H1 (cell line): ENCODE results near the gene STK11IP. TPM values are rescaled to one million over a fixed set of nuclear protein-coding genes. Genes with fewer than 3 reads are reported as not detected.

Experiments
- CTCF ChIA-PET: fragments of 300-600 bp; sonication (Branson Sonifier 250); formaldehyde crosslinking; loops from one replicate; lab custom pipeline; 2021; ENCODE audit not compliant: partially characterized antibody; lab: Charles Lee
- POLR2A ChIA-PET: fragments of 300-600 bp; sonication (Branson Sonifier 250); formaldehyde crosslinking; loops from one replicate; lab custom pipeline; 2021; ENCODE audit warnings: inconsistent platforms; ENCODE audit not compliant: partially characterized antibody; lab: Charles Lee
- DNase-seq, 2 experiments: peaks; one replicate each; pipeline versions ENCODE4 v3.0.0 to v3.0.0-alpha.2; 2010 to 2022; ENCODE audit warnings: low spot score in 2 of 2, low read depth in 1 of 2, mixed read lengths in 1 of 2
- FAIRE-seq: peaks from 2 replicates; lab custom pipeline; 2011; peaks lifted over from hg19 to GRCh38; lab: Jason Lieb, UNC
- H2AFZ ChIP-seq: 2 replicates; pipeline ENCODE4 v1.8.1; 2012; ENCODE audit warnings: low read length, inconsistent platforms
- H2AK5ac ChIP-seq: 2 replicates; pipeline ENCODE4 v1.6.1; 2013; ENCODE audit warnings: low read depth, low read length
- H2BK120ac ChIP-seq: replicated peaks from 2 replicates; pipeline ENCODE3; 2013; ENCODE audit warnings: low read depth, low read length, inconsistent platforms
- H2BK12ac ChIP-seq: 2 replicates; pipeline ENCODE4 v1.6.1; 2013; ENCODE audit warnings: low read depth, low read length
- H2BK15ac ChIP-seq: 2 replicates; pipeline ENCODE4 v1.6.1; 2013; ENCODE audit warnings: low read length
- H2BK20ac ChIP-seq: 2 replicates; pipeline ENCODE4 v1.6.1; 2013; ENCODE audit warnings: low read length
- H2BK5ac ChIP-seq: 2 replicates; pipeline ENCODE4 v1.6.1; 2013; ENCODE audit warnings: low read depth, low read length
- H3K14ac ChIP-seq: 2 replicates; pipeline ENCODE4 v1.6.1; 2013; ENCODE audit warnings: inconsistent platforms; ENCODE audit not compliant: insufficient read length
- H3K18ac ChIP-seq: 2 replicates; pipeline ENCODE4 v1.6.1; 2013; ENCODE audit warnings: low read length; ENCODE audit errors: extremely low read depth
- H3K23ac ChIP-seq: 2 replicates; pipeline ENCODE4 v1.6.1; 2013; ENCODE audit warnings: inconsistent platforms; ENCODE audit not compliant: insufficient read length
- H3K23me2 ChIP-seq: 2 replicates; pipeline ENCODE4 v1.6.1; 2013; ENCODE audit warnings: low read depth, low read length
- H3K27ac ChIP-seq: 2 replicates; pipeline ENCODE4 v1.6.1; 2011; ENCODE audit warnings: low read depth, low read length, inconsistent platforms
- H3K27me3 ChIP-seq, 4 experiments: replicated peaks in 1 of 4; 1 replicate in 1 of 4; 2 replicates in 3 of 4; pipeline versions ENCODE4 v1.6.1 to v1.8.1; 2011 to 2013; ENCODE audit warnings: low read length in 3 of 4, mild to moderate bottlenecking in 3 of 4, inconsistent platforms in 2 of 4, mixed read lengths in 2 of 4, moderate library complexity in 1 of 4; ENCODE audit not compliant: control insufficient read depth in 3 of 4, insufficient read depth in 3 of 4; ENCODE audit errors: extremely low read depth in 1 of 4
- H3K36me3 ChIP-seq, 4 experiments: 2 replicates each; pipeline versions ENCODE4 v1.6.1 to v1.8.1; 2011 to 2013; ENCODE audit warnings: mild to moderate bottlenecking in 4 of 4, low read length in 3 of 4, moderate library complexity in 2 of 4, control low read depth in 1 of 4, inconsistent platforms in 1 of 4; ENCODE audit not compliant: insufficient read depth in 4 of 4, control insufficient read depth in 2 of 4
- H3K4ac ChIP-seq: replicated peaks from 2 replicates; pipeline ENCODE3; 2013; ENCODE audit warnings: low read length, low read depth, mixed read lengths, inconsistent platforms; ENCODE audit not compliant: insufficient read length
- H3K4me1 ChIP-seq, 4 experiments: replicated peaks in 1 of 4; 1 replicate in 1 of 4; 2 replicates in 3 of 4; pipeline versions ENCODE4 v1.6.1 to v1.8.1; 2011 to 2013; ENCODE audit warnings: low read length in 3 of 4, inconsistent platforms in 2 of 4, mixed read lengths in 1 of 4; ENCODE audit not compliant: insufficient read depth in 4 of 4, control insufficient read depth in 3 of 4
- H3K4me2 ChIP-seq, 2 experiments: 2 replicates each; pipeline versions ENCODE4 v1.6.1 to v1.8.1; 2011 to 2013; ENCODE audit warnings: low read depth in 2 of 2, low read length in 2 of 2, control low read depth in 1 of 2, inconsistent platforms in 1 of 2, mild to moderate bottlenecking in 1 of 2; ENCODE audit not compliant: insufficient read depth in 1 of 2
- H3K4me3 ChIP-seq, 4 experiments: fragments of 200-600, 300-600 bp in 1 of 4; sonication (generic), shearing (Covaris generic), sonication (Bioruptor Twin) in 1 of 4; 2 replicates each; pipeline versions ENCODE4 v1.5.1 to v1.8.1; 2011 to 2016; ENCODE audit warnings: low read length in 4 of 4, low read depth in 3 of 4, control low read depth in 2 of 4, inconsistent platforms in 2 of 4, mild to moderate bottlenecking in 2 of 4, mixed read lengths in 1 of 4, moderate library complexity in 1 of 4; ENCODE audit not compliant: insufficient read depth in 2 of 4; ENCODE audit errors: extremely low read depth in 1 of 4
- H3K56ac ChIP-seq: replicated peaks from 2 replicates; pipeline ENCODE3; 2013; ENCODE audit warnings: low read depth, mild to moderate bottlenecking, mixed read lengths, low read length, inconsistent platforms; ENCODE audit not compliant: insufficient read length
- H3K79me1 ChIP-seq: 2 replicates; pipeline ENCODE4 v1.6.1; 2013; ENCODE audit warnings: low read depth, low read length, control low read depth
- H3K79me2 ChIP-seq, 2 experiments: 2 replicates each; pipeline versions ENCODE4 v1.6.1 to v1.8.1; 2012 to 2013; ENCODE audit warnings: low read length in 2 of 2, mild to moderate bottlenecking in 2 of 2, inconsistent platforms in 1 of 2; ENCODE audit not compliant: insufficient read depth in 2 of 2, control insufficient read depth in 1 of 2
- H3K9ac ChIP-seq, 4 experiments: replicated peaks in 1 of 4; 1 replicate in 1 of 4; 2 replicates in 3 of 4; pipeline versions ENCODE4 v1.6.1 to v1.8.1; 2011 to 2013; ENCODE audit warnings: low read depth in 3 of 4, low read length in 3 of 4, control low read depth in 2 of 4, mild to moderate bottlenecking in 2 of 4, moderate library complexity in 2 of 4, inconsistent platforms in 1 of 4; ENCODE audit errors: extremely low read depth in 1 of 4
- H3K9me3 ChIP-seq, 2 experiments: 2 replicates each; pipeline versions ENCODE4 v1.6.1 to v1.8.1; 2012 to 2013; ENCODE audit warnings: mild to moderate bottlenecking in 2 of 2, moderate library complexity in 2 of 2, control low read depth in 1 of 2, inconsistent platforms in 1 of 2, low read depth in 1 of 2, low read length in 1 of 2, mixed read lengths in 1 of 2; ENCODE audit not compliant: insufficient read depth in 2 of 2
- H4K20me1 ChIP-seq, 2 experiments: replicated peaks in 1 of 2; 2 replicates each; pipeline versions ENCODE3 to v1.8.1; 2011 to 2013; ENCODE audit warnings: inconsistent platforms in 2 of 2, low read length in 2 of 2, mild to moderate bottlenecking in 1 of 2; ENCODE audit not compliant: insufficient read depth in 2 of 2, control insufficient read depth in 1 of 2
- H4K5ac ChIP-seq: 2 replicates; pipeline ENCODE4 v1.6.1; 2013; ENCODE audit warnings: low read length, low read depth, mixed read lengths, inconsistent platforms; ENCODE audit not compliant: insufficient read length
- H4K8ac ChIP-seq: 2 replicates; pipeline ENCODE4 v1.8.0; 2013; ENCODE audit warnings: mild to moderate bottlenecking, moderate library complexity, low read length, inconsistent platforms; ENCODE audit not compliant: insufficient read depth; ENCODE audit errors: extremely low read depth
- H4K91ac ChIP-seq: replicated peaks from 2 replicates; pipeline ENCODE3; 2013; ENCODE audit warnings: low read length, mixed read lengths, inconsistent platforms; ENCODE audit not compliant: insufficient read length
- BACH1 ChIP-seq: IDR thresholded peaks from 2 replicates; pipeline ENCODE4 v1.6.1; 2012; ENCODE audit warnings: low read length, improper control_type of control experiment
- CBX5 ChIP-seq: fragments of 300-800, 300-1000 bp; sonication (generic); IDR thresholded peaks from 2 replicates; pipeline ENCODE4 v1.7.1; 2016; ENCODE audit warnings: antibody characterized with exemption, low read length, low read depth
- CREB1 ChIP-seq: IDR thresholded peaks from 2 replicates; pipeline ENCODE4 v1.6.1; 2012; ENCODE audit warnings: inconsistent platforms
- CTCF ChIP-seq, 3 experiments: IDR thresholded peaks; 1 replicate in 2 of 3; 2 replicates in 1 of 3; pipeline versions ENCODE4 v1.5.1 to v1.6.1; 2011; ENCODE audit warnings: low read length in 3 of 3, mild to moderate bottlenecking in 3 of 3, inconsistent platforms in 2 of 3, low read depth in 1 of 3, moderate library complexity in 1 of 3; ENCODE audit not compliant: insufficient read depth in 1 of 3; ENCODE audit errors: control extremely low read depth in 1 of 3
- GABPA ChIP-seq: IDR thresholded peaks from 2 replicates; pipeline ENCODE4 v1.6.1; 2011; ENCODE audit warnings: mild to moderate bottlenecking, low read length, moderate library complexity, borderline replicate concordance; ENCODE audit not compliant: insufficient read depth
- HDAC2 ChIP-seq, 2 experiments: fragments of 300-600 bp in 1 of 2; sonication (generic) in 1 of 2; IDR thresholded peaks; 2 replicates each; pipeline ENCODE4 v1.6.1; 2011 to 2012; ENCODE audit warnings: low read depth in 2 of 2, low read length in 2 of 2, mild to moderate bottlenecking in 2 of 2, moderate library complexity in 2 of 2, borderline replicate concordance in 1 of 2, inconsistent platforms in 1 of 2
- HDAC6 ChIP-seq: IDR thresholded peaks from one replicate; pipeline ENCODE4 v1.7.1; 2012; ENCODE audit warnings: low read depth, mild to moderate bottlenecking, inconsistent platforms, low read length, moderate library complexity
- KDM4A ChIP-seq: IDR thresholded peaks from one replicate; pipeline ENCODE4 v1.7.1; 2012; ENCODE audit warnings: low read depth, mild to moderate bottlenecking, moderate library complexity, low read length, inconsistent platforms; ENCODE audit not compliant: severe bottlenecking
- SIRT6 ChIP-seq: IDR thresholded peaks from one replicate; pipeline ENCODE4 v1.7.1; 2012; ENCODE audit warnings: low read length, inconsistent platforms
- SRF ChIP-seq: IDR thresholded peaks from 2 replicates; pipeline ENCODE4 v1.6.1; 2011; ENCODE audit warnings: mild to moderate bottlenecking, low read depth, low read length, moderate library complexity
- WGBS, 2 experiments: shearing (Covaris generic) in 1 of 2; methylation state at CpG; one replicate each; pipeline versions ENCODE4 v1.1.6 to v1.1.7; 2013 to 2015; ENCODE audit warnings: low lambda C conversion rate in 2 of 2, mixed read lengths in 2 of 2, inconsistent platforms in 1 of 2, low coverage in 1 of 2, missing lambda C conversion rate in 1 of 2; ENCODE audit not compliant: insufficient replicate concordance in 2 of 2, insufficient coverage in 1 of 2, insufficient read length in 1 of 2; ENCODE audit errors: extremely low coverage in 1 of 2, missing lambda C conversion rate in 1 of 2; 5-methylcytosine and 5-hydroxymethylcytosine counted together
- polyA plus RNA-seq, 7 experiments: library from polyadenylated mRNA; depleted of rRNA in 3 of 7; stranded (reverse) in 5 of 7; unstranded in 2 of 7; fragments of >200 nt in 5 of 7; fragments of 200-250 nt in 2 of 7; gene quantifications; 1 replicate in 5 of 7; 2 replicates in 1 of 7; 4 replicates in 1 of 7; pipeline versions ENCODE4 v1.2.1 to v1.2.3, GENCODE V29; 2011 to 2013; ENCODE audit warnings: missing spikeins in 2 of 7, mixed read lengths in 2 of 7
- total RNA-seq: library from RNA; stranded (reverse); fragmentation: NEBNext Ultra II Directional; extraction: Animal tissue kit (Norgen Biotek cat#: 25700); gene quantifications from 2 replicates; pipeline ENCODE4 v1.2.1, GENCODE V29; 2021

STK11IP gene
- total and polyA plus RNA-seq, 2 of the 8 experiments (the other 6 are each of a cell fraction or from before 2014, with no cell fraction given) = 18.5 to 29.6 TPM

DNA sequence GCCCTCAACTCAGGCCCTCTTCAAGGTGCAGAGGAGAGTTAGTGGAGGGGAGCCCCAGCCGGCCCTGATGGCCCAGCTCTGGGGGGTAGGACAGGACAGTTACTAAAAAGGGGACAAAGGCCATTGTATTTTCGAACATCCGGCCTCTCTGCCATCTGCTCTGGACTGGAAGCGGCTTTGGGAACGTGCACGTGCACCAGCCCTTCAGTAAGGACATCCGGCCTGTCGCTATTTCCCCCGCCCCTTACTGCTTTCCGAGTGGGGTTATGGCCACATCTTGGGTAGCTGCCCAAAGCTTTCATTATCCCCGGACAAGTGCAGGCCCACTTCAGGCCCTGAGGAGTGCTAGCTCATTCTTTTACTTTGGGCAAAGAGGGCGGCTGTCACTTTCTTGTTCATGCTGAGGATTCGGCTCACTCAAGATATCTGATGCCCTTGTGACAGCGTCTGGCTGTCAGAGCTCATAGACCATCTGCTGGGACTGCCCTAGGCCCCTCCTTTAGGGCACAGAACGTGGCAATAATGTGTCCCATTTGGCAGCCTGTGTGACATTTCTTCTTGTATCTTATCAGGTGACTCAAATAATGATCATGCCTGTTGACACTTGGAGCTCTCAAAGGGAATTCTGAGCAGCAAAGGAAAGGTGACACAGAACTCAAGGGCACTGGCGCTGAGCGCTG is 47.3 kb downstream of the STK11IP start:
- Histone ChIP-seq H2AK5ac (no peak overlapping the region), H3K23me2 (no peaks in the 10 kb centered on the region), H3K79me2 (no peaks in the 10 kb centered on the region), H4K20me1 (no peaks in the 10 kb centered on the region), H3K79me1 (no peaks in the 10 kb centered on the region), H4K91ac (no peak overlapping the region), H4K8ac (no peak overlapping the region), H2BK20ac (no peak overlapping the region), H2BK12ac (peak overlapping the region; percentile 55; the same call in 1 of the 2 replicates), H3K14ac (no peak overlapping the region), H2BK15ac (no peak overlapping the region), H3K27ac (no peak overlapping the region), H3K4me1 (peaks cover 0 to 6% (median 2%) of the 10 kb centered on the region in 4 experiments; a peak in 5 of 7 replicates), H2AFZ (no peak overlapping the region), H3K27me3 (peaks cover 0 to 6% (median 3%) of the 10 kb centered on the region in 4 experiments; a peak in 5 of 7 replicates), H4K5ac (no peak overlapping the region), H3K18ac (no peak overlapping the region), H3K4ac (peak overlapping the region; percentile 46), H2BK120ac (no peak overlapping the region), H3K36me3 (no peaks in the 10 kb centered on the region), H3K4me3 (no peak overlapping the region), H3K4me2 (no peak overlapping the region), H3K23ac (no peak overlapping the region), H3K9me3 (no peaks in the 10 kb centered on the region), H3K56ac (no peak overlapping the region), H2BK5ac (no peak overlapping the region), H3K9ac (no peak overlapping the region)
- WGBS, 2 experiments = 93% methylated on average over 17 of the region's 17 CpGs; no CpG with 5 or more reads in 1 of the 2 experiments
- FAIRE-seq (no peak), DNase-seq (peak in 1 of 2 experiments; percentile 37)
- ChIA-PET POLR2A (interaction anchor here (1.1 to 2.0 kb wide), 9 partner anchors 10 to 82 kb away, joined by 3 to 12 read pairs (median 3); no protein-coding TSS in a partner anchor), CTCF (interaction anchor here (0.6 to 22.0 kb wide), 21 partner anchors 9 to 187 kb away, joined by 3 to 356 read pairs (median 5); partner anchors contain the start of genes CHPF and TMEM198)
- no peak for TF ChIP-seq SRF
- no peak for TF ChIP-seq HDAC6
- no peak for TF ChIP-seq KDM4A
- TF ChIP-seq BACH1 = no peak
- no peak for TF ChIP-seq CBX5
- TF ChIP-seq CTCF (IDR thresholded peaks at IDR 0.05; ENCODE audit: control extremely low read depth in 1 of 3, insufficient read depth in 1 of 3, low read depth in 1 of 3, low read length in 3 of 3) = no peak
- TF ChIP-seq GABPA = no peak
- no peak for TF ChIP-seq CREB1
- TF ChIP-seq HDAC2 (IDR thresholded peaks at IDR 0.05; ENCODE audit: borderline replicate concordance in 1 of 2, low read depth in 2 of 2, low read length in 2 of 2) = no peak
- no peak for TF ChIP-seq SIRT6
